Omental fat pad (tissue), 4 donors: Measurements from ENCODE around the gene FANCD2. TPM values are rescaled to one million over a fixed set of nuclear protein-coding genes. Genes with fewer than 3 reads are reported as not detected.

Experiments
- ATAC-seq: fragments of 150-250 bp; one replicate; pipeline ENCODE4 v1.9.1; 2016; ENCODE audit warnings: mild to moderate bottlenecking, moderate library complexity; ENCODE audit not compliant: low FRiP score
- DNase-seq: peaks from one replicate; pipeline ENCODE4 v3.0.0-alpha.2; 2019; ENCODE audit warnings: low spot score
- CTCF ChIP-seq, 3 donors: fragments of 450-650 bp; IDR thresholded peaks; one replicate each; pipeline ENCODE4 v1.5.1; 2016 to 2017; ENCODE audit warnings: antibody characterized with exemption in 3 of 3, mild to moderate bottlenecking in 3 of 3, moderate library complexity in 2 of 3
- total RNA-seq, 4 donors: library from RNA; depleted of rRNA; stranded (reverse); fragments of >200 nt; gene quantifications; one replicate each; pipeline ENCODE4 v1.1.0, GENCODE V29; 2016

The FANCD2 gene
- total RNA-seq, 4 donors from 2014 or later = 1.7 to 3.5 (median 3.3) TPM

GRCh38 chr3:10000686-10001085 lies 25.6 kb upstream of the FANCD2 start:
- no peak for TF ChIP-seq CTCF (IDR thresholded peaks at IDR 0.05)
- ATAC-seq = no peak
- no peak for DNase-seq

DNA sequence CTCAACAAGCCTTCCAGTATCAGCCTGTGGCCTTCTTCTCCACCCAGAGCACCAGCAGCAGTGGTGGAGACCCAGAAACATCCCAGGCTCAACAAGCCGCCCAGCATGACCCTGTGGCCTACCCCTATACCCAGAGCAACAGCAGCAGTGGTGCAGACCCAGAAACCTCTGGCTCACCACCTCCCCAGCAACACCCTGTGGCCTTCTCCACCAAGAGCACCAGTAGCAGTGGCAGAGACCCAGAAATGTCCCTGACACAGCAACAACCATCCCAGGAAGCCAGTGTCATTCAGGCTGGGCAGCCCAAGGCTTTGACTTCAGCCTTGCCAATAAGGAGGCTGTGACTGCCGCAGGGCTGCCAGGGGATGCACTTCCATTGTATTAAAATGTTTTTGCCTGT lies 23.3 kb upstream of the FANCD2 start:
- ATAC-seq (no peak), DNase-seq (no peak)
- no peak for TF ChIP-seq CTCF (IDR thresholded peaks at IDR 0.05)

GRCh38 chr3:10004506-10004905 lies 21.7 kb upstream of the FANCD2 start:
- DNase-seq = no peak
- no peak for ATAC-seq
- TF ChIP-seq CTCF (IDR thresholded peaks at IDR 0.05) = no peak

DNA sequence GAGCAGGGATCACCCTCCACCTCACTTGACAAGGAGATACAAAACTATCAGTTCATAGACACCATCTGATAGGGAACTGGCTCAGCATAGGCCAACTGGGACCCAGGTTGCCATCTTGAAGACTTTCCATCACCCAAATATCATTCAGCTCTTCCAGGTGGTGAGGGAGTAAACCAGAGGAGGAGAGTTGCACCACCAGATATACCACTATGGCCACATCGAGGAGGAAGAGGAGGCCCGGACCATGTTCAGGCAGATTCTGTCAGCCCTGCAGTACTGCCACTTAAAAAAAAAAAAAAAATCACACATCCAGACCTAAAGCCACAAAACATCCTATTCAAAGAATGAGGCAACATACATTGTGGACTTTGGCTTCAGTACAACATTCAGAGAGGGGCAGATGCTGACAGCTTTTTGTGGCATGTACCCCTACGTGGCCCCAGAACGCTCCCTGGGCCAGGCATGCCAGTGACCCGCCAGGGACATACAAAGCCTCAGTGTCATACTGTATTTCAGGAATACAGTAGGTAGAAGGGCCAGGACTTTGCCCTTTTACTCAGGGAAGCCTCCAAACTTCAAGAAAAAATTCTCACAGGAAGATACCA lies 21.2 kb upstream of the FANCD2 start:
- DNase-seq (no peak), ATAC-seq (no peak)
- no peak for TF ChIP-seq CTCF (IDR thresholded peaks at IDR 0.05)

DNA sequence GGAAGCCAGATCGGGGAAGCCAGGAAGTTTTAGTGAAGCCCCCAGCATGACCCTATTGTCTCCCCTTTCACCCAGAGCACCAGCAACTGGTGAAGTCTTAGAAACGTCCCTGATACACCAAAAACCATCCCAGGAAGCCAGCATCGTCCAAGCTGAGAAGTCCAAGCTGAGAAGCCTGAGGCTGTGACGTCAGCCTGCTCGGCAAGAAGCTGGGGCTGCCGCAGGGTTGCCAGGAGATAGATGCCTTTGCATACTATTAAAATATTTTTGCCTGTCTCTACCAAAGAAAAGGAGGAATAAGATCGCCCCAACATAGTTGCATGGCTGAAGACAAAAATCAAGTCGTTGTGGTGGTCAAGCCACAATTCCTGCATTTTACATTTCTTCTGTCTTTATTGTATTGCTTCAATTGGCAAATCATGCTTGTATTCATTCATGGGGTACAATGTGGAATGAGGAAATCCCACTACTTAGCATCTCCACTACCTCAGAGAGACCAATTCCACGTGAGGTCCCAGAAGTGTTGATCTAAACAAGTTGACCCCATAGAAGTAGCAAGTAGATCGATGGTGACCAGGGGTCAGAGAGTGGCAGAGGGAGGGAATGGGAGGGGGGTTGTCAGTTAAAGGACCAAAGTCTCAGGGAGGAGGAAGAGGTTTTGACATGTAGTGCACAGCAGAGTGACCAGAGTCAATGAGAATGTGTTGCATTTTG lies 20.0 kb upstream of the FANCD2 start:
- DNase-seq = no peak
- ATAC-seq = no peak
- no peak for TF ChIP-seq CTCF (IDR thresholded peaks at IDR 0.05)

- DNase-seq (no peak), ATAC-seq (no peak)
These were observed 19.5 kb upstream of the FANCD2 start for GRCh38 chr3:10006762-10007090.

More at GRCh38 chr3:10006762-10007090, 19.5 kb upstream of the FANCD2 start:
- no peak for TF ChIP-seq CTCF (IDR thresholded peaks at IDR 0.05)
